Measurements from ENCODE around the gene EGFL8. TPM values are rescaled to one million over a fixed set of nuclear protein-coding genes. Genes with fewer than 3 reads are reported as not detected.

EGFL8 gene
- total and polyA plus RNA-seq, 9 of the 15 experiments (the other 6 are each of a cell fraction or from before 2014, with no cell fraction given) = 2.2 to 47.4 (median 14.2) TPM

DNA sequence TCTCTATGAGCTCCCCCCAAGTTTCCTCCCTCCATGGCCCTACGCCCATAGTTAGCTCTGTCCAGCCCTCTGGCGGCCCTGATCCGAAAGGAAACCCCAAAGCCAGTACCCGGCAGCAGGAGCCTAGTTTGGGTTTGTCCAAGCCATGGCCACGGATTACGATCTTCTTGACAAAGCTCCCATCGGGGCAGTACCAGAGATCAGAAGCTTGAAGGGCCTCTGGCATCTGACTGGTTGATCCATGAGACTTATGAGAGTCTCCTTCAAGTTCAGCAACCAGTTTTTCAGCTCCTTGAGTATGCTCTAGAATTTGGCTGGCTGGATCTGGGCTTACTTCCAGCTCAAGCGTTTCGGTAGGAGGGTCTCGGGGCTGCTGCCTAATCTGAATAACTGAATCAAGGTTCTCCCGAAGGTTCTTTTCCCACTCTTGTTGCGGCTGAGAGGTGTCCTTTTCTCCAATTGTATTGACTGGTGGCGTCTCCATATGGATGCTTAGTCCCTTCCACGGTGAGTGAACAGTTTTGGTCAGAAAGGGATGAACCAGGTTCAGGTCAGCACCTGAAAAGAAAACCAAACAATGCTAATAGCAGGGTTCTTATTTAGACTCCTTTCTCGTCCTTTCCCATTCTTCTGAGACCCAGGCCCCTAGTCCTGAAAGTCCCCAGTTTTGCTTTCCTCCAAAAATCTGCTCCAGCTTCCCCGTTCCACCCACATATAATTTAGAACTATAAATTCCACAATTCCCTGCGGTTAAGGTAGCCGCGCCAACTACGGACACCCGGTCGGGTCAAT, 34.9 kb upstream of the EGFL8 start (continued):
- TF ChIP-seq NFRKB (IDR thresholded peaks at IDR 0.05; ENCODE audit: low read depth) (no peak), CREB1 (IDR thresholded peaks at IDR 0.05) (no peak), CREB1 (CRISPR knock-in tag; IDR thresholded peaks at IDR 0.05) (no peak), MEF2D (tag; conservative IDR thresholded peaks at IDR 0.05; ENCODE audit: low read depth) (no peak), ZNF717 (CRISPR knock-in tag; IDR thresholded peaks at IDR 0.05) (no peak), SLC30A9 (CRISPR knock-in tag; IDR thresholded peaks at IDR 0.05) (no peak), ZNF146 (CRISPR knock-in tag; IDR thresholded peaks at IDR 0.05; ENCODE audit: unreplicated experiment) (no peak), GABPA (tag; conservative IDR thresholded peaks at IDR 0.05; ENCODE audit: low read depth) (no peak), MLLT1 (IDR thresholded peaks at IDR 0.05) (no peak), ZNF384 (IDR thresholded peaks at IDR 0.05; ENCODE audit: low read depth, low read length) (no peak), ZNF586 (CRISPR knock-in tag; conservative IDR thresholded peaks at IDR 0.05) (no peak), MAFG (tag; conservative IDR thresholded peaks at IDR 0.05) (no peak), XRCC4 (IDR thresholded peaks at IDR 0.05; ENCODE audit: extremely low read depth, insufficient read depth, insufficient read length) (no peak), THAP12 (CRISPR knock-in tag; IDR thresholded peaks at IDR 0.05) (no peak), RFX1 (IDR thresholded peaks at IDR 0.05) (no peak), ZNF174 (CRISPR knock-in tag; IDR thresholded peaks at IDR 0.05) (no peak), MTA3 (IDR thresholded peaks at IDR 0.05; ENCODE audit: borderline replicate concordance) (no peak; the same call in 1 of the 2 replicates), TCF15 (CRISPR knock-in tag; IDR thresholded peaks at IDR 0.05) (no peak), SIX5 (IDR thresholded peaks at IDR 0.05; ENCODE audit: borderline replicate concordance in 1 of 2, insufficient read depth in 1 of 2, low read depth in 1 of 2, low read length in 2 of 2) (peak in 1 of 2 experiments; percentile 52; a peak in 1 of 4 replicates), SAFB (IDR thresholded peaks at IDR 0.05; ENCODE audit: borderline replicate concordance, low read depth, low read length) (no peak)
- TF ChIP-seq, protein P1, sequence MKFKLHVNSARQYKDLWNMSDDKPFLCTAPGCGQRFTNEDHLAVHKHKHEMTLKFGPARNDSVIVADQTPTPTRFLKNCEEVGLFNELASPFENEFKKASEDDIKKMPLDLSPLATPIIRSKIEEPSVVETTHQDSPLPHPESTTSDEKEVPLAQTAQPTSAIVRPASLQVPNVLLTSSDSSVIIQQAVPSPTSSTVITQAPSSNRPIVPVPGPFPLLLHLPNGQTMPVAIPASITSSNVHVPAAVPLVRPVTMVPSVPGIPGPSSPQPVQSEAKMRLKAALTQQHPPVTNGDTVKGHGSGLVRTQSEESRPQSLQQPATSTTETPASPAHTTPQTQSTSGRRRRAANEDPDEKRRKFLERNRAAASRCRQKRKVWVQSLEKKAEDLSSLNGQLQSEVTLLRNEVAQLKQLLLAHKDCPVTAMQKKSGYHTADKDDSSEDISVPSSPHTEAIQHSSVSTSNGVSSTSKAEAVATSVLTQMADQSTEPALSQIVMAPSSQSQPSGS (CRISPR knock-in tag; IDR thresholded peaks at IDR 0.05) = no peak
- TF ChIP-seq, protein P2, sequence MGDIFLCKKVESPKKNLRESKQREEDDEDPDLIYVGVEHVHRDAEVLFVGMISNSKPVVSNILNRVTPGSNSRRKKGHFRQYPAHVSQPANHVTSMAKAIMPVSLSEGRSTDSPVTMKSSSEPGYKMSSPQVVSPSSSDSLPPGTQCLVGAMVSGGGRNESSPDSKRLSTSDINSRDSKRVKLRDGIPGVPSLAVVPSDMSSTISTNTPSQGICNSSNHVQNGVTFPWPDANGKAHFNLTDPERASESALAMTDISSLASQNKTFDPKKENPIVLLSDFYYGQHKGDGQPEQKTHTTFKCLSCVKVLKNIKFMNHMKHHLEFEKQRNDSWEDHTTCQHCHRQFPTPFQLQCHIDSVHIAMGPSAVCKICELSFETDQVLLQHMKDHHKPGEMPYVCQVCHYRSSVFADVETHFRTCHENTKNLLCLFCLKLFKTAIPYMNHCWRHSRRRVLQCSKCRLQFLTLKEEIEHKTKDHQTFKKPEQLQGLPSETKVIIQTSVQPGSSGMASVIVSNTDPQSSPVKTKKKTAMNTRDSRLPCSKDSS (IDR thresholded peaks at IDR 0.05; ENCODE audit: low read depth, partially characterized antibody) = no peak

All from K562 (cell line).